Fibroblast of peridontal ligament (primary cell): ENCODE data around the gene MON1B.
"Not testable (repeated sequence)": the region's sequence is repeated elsewhere in the genome, so short reads cannot be mapped to it uniquely, and the experiment has no call there.

Experiments used
- DNase-seq: peaks from one replicate; pipeline ENCODE4 v3.0.0-alpha.2; 2010; ENCODE audit errors: extremely low read depth

The MON1B gene

GRCh38 chr16:77197747-77198146 lies 6.8 kb downstream of the MON1B start:
- no peak for DNase-seq

GRCh38 chr16:77199211-77199610 lies 8.2 kb downstream of the MON1B start, which contains the start of gene SYCE1L:
Gene SYCE1L (plus strand): TSS chr16:77199408. CDS start chr16:77199452, 44 bp downstream.
- DNase-seq: no peak

- DNase-seq: no peak
Measured at GRCh38 chr16:77206533-77206932, 15.5 kb downstream of the MON1B start.

- no peak for DNase-seq
Measured at GRCh38 chr16:77207030-77207429, 16.0 kb downstream of the MON1B start.

GRCh38 chr16:77208382-77208781 lies 17.4 kb downstream of the MON1B start:
- DNase-seq: no peak

- no peak for DNase-seq
Measured at GRCh38 chr16:77211880-77212740, 21.1 kb downstream of the MON1B start.

- DNase-seq: peak; percentile 14
Measured at GRCh38 chr16:77212741-77213541, 22.0 kb downstream of the MON1B start.

GRCh38 chr16:77213542-77214106 lies 22.6 kb downstream of the MON1B start:
- DNase-seq: peak; percentile 80

- DNase-seq: no peak
Measured at GRCh38 chr16:77214411-77215138, 23.6 kb downstream of the MON1B start.

GRCh38 chr16:77219437-77219836 lies 28.4 kb downstream of the MON1B start:
- no peak for DNase-seq

- no peak for DNase-seq
Measured at GRCh38 chr16:77220427-77220826, 29.4 kb downstream of the MON1B start.

- DNase-seq: peak; percentile 58
Measured at GRCh38 chr16:77221482-77221881, 30.5 kb downstream of the MON1B start.

GRCh38 chr16:77223184-77223583 lies 32.2 kb downstream of the MON1B start:
- no peak for DNase-seq

- DNase-seq: no peak
Measured at GRCh38 chr16:77225182-77225581, 34.2 kb downstream of the MON1B start.

- DNase-seq: no peak
Measured at GRCh38 chr16:77227745-77228144, 36.8 kb downstream of the MON1B start.

- DNase-seq: no peak
Measured at GRCh38 chr16:77231047-77231446, 40.1 kb downstream of the MON1B start.

GRCh38 chr16:77233799-77234519 lies 43.0 kb downstream of the MON1B start:
- DNase-seq: no peak

- peak; percentile 32 for DNase-seq
Measured at GRCh38 chr16:77234611-77235010, 43.6 kb downstream of the MON1B start.

- peak; percentile 83 for DNase-seq
Measured at GRCh38 chr16:77236063-77236511, 45.1 kb downstream of the MON1B start.

- no peak for DNase-seq
Measured at GRCh38 chr16:77238593-77238992, 47.6 kb downstream of the MON1B start.

- not testable (repeated sequence) for DNase-seq
Measured at GRCh38 chr16:77242471-77242870, 51.5 kb downstream of the MON1B start.
